H9 (cell line): ENCODE data around the gene HECW1. TPM values are rescaled to one million over a fixed set of nuclear protein-coding genes. Genes with fewer than 3 reads are reported as not detected.

Experiments used
- DNase-seq: peaks from one replicate; pipeline ENCODE4 v3.0.0-alpha.2; 2017
- H2AFZ ChIP-seq: one replicate; pipeline ENCODE4 v1.6.1; 2013; ENCODE audit warnings: mild to moderate bottlenecking, low read length, control low read depth, moderate library complexity
- H2AK5ac ChIP-seq: 2 replicates; pipeline ENCODE4 v1.6.1; 2013; ENCODE audit warnings: low read length, control low read depth, mixed read lengths; ENCODE audit not compliant: insufficient read length
- H2BK120ac ChIP-seq: one replicate; pipeline ENCODE4 v1.6.1; 2013; ENCODE audit warnings: low read depth, mild to moderate bottlenecking, low read length, control low read depth, inconsistent platforms; ENCODE audit not compliant: poor library complexity, severe bottlenecking
- H2BK12ac ChIP-seq: 2 replicates; pipeline ENCODE4 v1.6.1; 2013; ENCODE audit warnings: low read length, control low read depth, mixed read lengths, low read depth; ENCODE audit not compliant: insufficient read length
- H2BK15ac ChIP-seq: 2 replicates; pipeline ENCODE4 v1.6.1; 2013; ENCODE audit warnings: low read depth, low read length, control low read depth
- H2BK20ac ChIP-seq: one replicate; pipeline ENCODE4 v1.6.1; 2013; ENCODE audit warnings: low read depth, mild to moderate bottlenecking, low read length, control low read depth, inconsistent platforms; ENCODE audit not compliant: poor library complexity, severe bottlenecking
- H2BK5ac ChIP-seq: 2 replicates; pipeline ENCODE4 v1.6.1; 2013; ENCODE audit warnings: low read length, control low read depth, mixed read lengths; ENCODE audit not compliant: insufficient read length
- H3K14ac ChIP-seq: 2 replicates; pipeline ENCODE4 v1.6.1; 2013; ENCODE audit warnings: low read length, control low read depth; ENCODE audit not compliant: insufficient read depth
- H3K18ac ChIP-seq: 2 replicates; pipeline ENCODE4 v1.6.1; 2013; ENCODE audit warnings: low read depth, mild to moderate bottlenecking, mixed read lengths, low read length, control low read depth; ENCODE audit not compliant: insufficient read length
- H3K23ac ChIP-seq: 2 replicates; pipeline ENCODE4 v1.6.1; 2013; ENCODE audit warnings: low read length, control low read depth, mixed read lengths, low read depth; ENCODE audit not compliant: insufficient read length
- H3K23me2 ChIP-seq: 2 replicates; pipeline ENCODE4 v1.6.1; 2013; ENCODE audit warnings: low read depth, mild to moderate bottlenecking, mixed read lengths, low read length, control low read depth; ENCODE audit not compliant: insufficient read length, poor library complexity, severe bottlenecking
- H3K27ac ChIP-seq: 2 replicates; pipeline ENCODE4 v1.5.1; 2013; ENCODE audit warnings: low read length, control low read depth, mixed read lengths, low read depth; ENCODE audit not compliant: insufficient read length
- H3K27me3 ChIP-seq: 2 replicates; pipeline ENCODE4 v1.6.1; 2013; ENCODE audit warnings: low read length, control low read depth, inconsistent platforms; ENCODE audit not compliant: insufficient read depth
- H3K4ac ChIP-seq: 2 replicates; pipeline ENCODE4 v1.6.1; 2013; ENCODE audit warnings: low read depth, mild to moderate bottlenecking, control low read depth, inconsistent platforms, low read length, moderate library complexity
- H3K4me1 ChIP-seq: 2 replicates; pipeline ENCODE4 v1.6.1; 2013; ENCODE audit warnings: low read length, control low read depth, inconsistent platforms; ENCODE audit not compliant: insufficient read depth
- H3K4me2 ChIP-seq: 2 replicates; pipeline ENCODE4 v1.6.1; 2013; ENCODE audit warnings: low read length, control low read depth, mixed read lengths; ENCODE audit not compliant: insufficient read length, insufficient read depth
- H3K56ac ChIP-seq: 2 replicates; pipeline ENCODE4 v1.6.1; 2013; ENCODE audit warnings: low read depth, mild to moderate bottlenecking, mixed read lengths, low read length, control low read depth; ENCODE audit not compliant: insufficient read length
- H3K79me1 ChIP-seq: 2 replicates; pipeline ENCODE4 v1.6.1; 2013; ENCODE audit warnings: low read depth, mild to moderate bottlenecking, moderate library complexity, low read length, control low read depth, inconsistent platforms; ENCODE audit not compliant: insufficient read depth, poor library complexity, severe bottlenecking
- H3K79me2 ChIP-seq: 2 replicates; pipeline ENCODE4 v1.6.1; 2013; ENCODE audit warnings: low read length, control low read depth, inconsistent platforms; ENCODE audit not compliant: insufficient read depth
- H3K9ac ChIP-seq: 2 replicates; pipeline ENCODE4 v1.6.1; 2013; ENCODE audit warnings: low read length, control low read depth, mixed read lengths; ENCODE audit not compliant: insufficient read length; ENCODE audit errors: extremely low read depth
- H3K9me3 ChIP-seq: one replicate; pipeline ENCODE4 v1.6.1; 2013; ENCODE audit warnings: low read depth, low read length, inconsistent platforms; ENCODE audit not compliant: control insufficient read depth
- H3T11ph ChIP-seq: one replicate; pipeline ENCODE4 v1.6.1; 2013; ENCODE audit warnings: mild to moderate bottlenecking, low read length, control low read depth, inconsistent platforms
- H4K20me1 ChIP-seq: one replicate; pipeline ENCODE4 v1.6.1; 2013; ENCODE audit not compliant: control insufficient read depth, insufficient read length, insufficient read depth
- H4K5ac ChIP-seq: 2 replicates; pipeline ENCODE4 v1.6.1; 2013; ENCODE audit warnings: low read depth, mild to moderate bottlenecking, mixed read lengths, low read length, control low read depth; ENCODE audit not compliant: insufficient read length
- H4K8ac ChIP-seq: replicated peaks from 2 replicates; pipeline ENCODE4 v1.6.1; 2013; ENCODE audit warnings: low read length, control low read depth, mixed read lengths, low read depth; ENCODE audit not compliant: insufficient read length
- H4K91ac ChIP-seq: 2 replicates; pipeline ENCODE4 v1.6.1; 2013; ENCODE audit warnings: low read depth, mild to moderate bottlenecking, moderate library complexity, mixed read lengths, low read length, control low read depth; ENCODE audit not compliant: insufficient read length
- H3K27ac Mint-ChIP-seq, 3 experiments: 2 replicates in 2 of 3; 3 replicates in 1 of 3; pipeline ENCODE4 v1.8.0; 2020 to 2021; ENCODE audit warnings: mixed read lengths in 3 of 3, mild to moderate bottlenecking in 1 of 3, moderate library complexity in 1 of 3
- H3K27me3 Mint-ChIP-seq: 2 replicates; pipeline ENCODE4 v1.8.0; 2021; ENCODE audit warnings: low read depth, mild to moderate bottlenecking, moderate library complexity, mixed read lengths
- H3K36me3 Mint-ChIP-seq, 3 experiments: 2 replicates in 2 of 3; 3 replicates in 1 of 3; pipeline ENCODE4 v1.8.0; 2020 to 2021; ENCODE audit warnings: low read depth in 3 of 3, mixed read lengths in 3 of 3; ENCODE audit not compliant: insufficient read depth in 1 of 3
- H3K4me1 Mint-ChIP-seq, 2 experiments: 2 replicates each; pipeline ENCODE4 v1.8.0; 2020; ENCODE audit warnings: mixed read lengths in 2 of 2
- H3K4me3 Mint-ChIP-seq, 2 experiments: 2 replicates in 1 of 2; 3 replicates in 1 of 2; pipeline ENCODE4 v1.8.0; 2020 to 2021; ENCODE audit warnings: mild to moderate bottlenecking in 2 of 2, mixed read lengths in 2 of 2, moderate library complexity in 1 of 2
- H3K9me3 Mint-ChIP-seq, 2 experiments: 2 replicates in 1 of 2; 3 replicates in 1 of 2; pipeline ENCODE4 v1.8.0; 2020; ENCODE audit warnings: mild to moderate bottlenecking in 2 of 2, mixed read lengths in 2 of 2, moderate library complexity in 1 of 2
- CTCF ChIP-seq: fragments of 200-600 bp; sonication (generic); conservative IDR thresholded peaks from 3 replicates; pipeline ENCODE4 v1.8.0; 2021; ENCODE audit warnings: antibody characterized with exemption, mild to moderate bottlenecking
- WGBS: extraction: QIAGEN DNeasy Blood & Tissue Kit; methylation state at CpG from one replicate; pipeline ENCODE4 v1.1.7; 2013; ENCODE audit warnings: missing lambda C conversion rate, low lambda C conversion rate, mixed read lengths; ENCODE audit not compliant: insufficient read length; ENCODE audit errors: extremely low coverage; 5-methylcytosine and 5-hydroxymethylcytosine counted together
- total RNA-seq: library from RNA; stranded (reverse); gene quantifications from 2 replicates; pipeline ENCODE4 v1.2.1, GENCODE V29; 2021

The HECW1 gene
- total RNA-seq, 1 experiment from 2014 or later: 5.0 TPM

GRCh38 chr7:43112941-43113621 lies 634 bp downstream of the HECW1 start:
- no peak overlapping the region for H3K27ac ChIP-seq

More at GRCh38 chr7:43112941-43113621, 634 bp downstream of the HECW1 start:
- no peak overlapping the region for H3K23ac ChIP-seq
- DNase-seq: peak; percentile 82
- peaks cover 10% of the 10 kb centered on the region; the same call in 1 of the 2 replicates for H3K4me1 ChIP-seq
- no CpG with 5 or more reads among the region's 64 CpGs for WGBS
- no peak overlapping the region for H3K56ac ChIP-seq
- H3K36me3 Mint-ChIP-seq: no peaks in the 10 kb centered on the region
- H3K4ac ChIP-seq: no peak overlapping the region
- no peak overlapping the region for H3T11ph ChIP-seq
- H3K4me2 ChIP-seq: peak overlapping the region; percentile 54
- no peak overlapping the region for H2BK120ac ChIP-seq
- H3K4me3 Mint-ChIP-seq: peak overlapping the region; percentile 77 to 84
- no peaks in the 10 kb centered on the region for H3K27me3 ChIP-seq
- no peak overlapping the region for H2BK12ac ChIP-seq
- no peaks in the 10 kb centered on the region for H4K20me1 ChIP-seq
- H2AK5ac ChIP-seq: no peak overlapping the region
- TF ChIP-seq CTCF: no peak; the same call in 1 of the 3 replicates
- H3K79me2 ChIP-seq: peaks cover 7% of the 10 kb centered on the region; the same call in 1 of the 2 replicates
- no peak overlapping the region for H2BK20ac ChIP-seq
- H4K5ac ChIP-seq: no peak overlapping the region
- peak overlapping the region; percentile 76 for H3K18ac ChIP-seq
- H3K4me1 Mint-ChIP-seq: peaks cover 57 to 68% of the 10 kb centered on the region in 2 experiments
- H2AFZ ChIP-seq: no peak overlapping the region
- H3K27me3 Mint-ChIP-seq: peaks cover 24% of the 10 kb centered on the region
- H3K27ac Mint-ChIP-seq: no peak overlapping the region
- H3K9ac ChIP-seq: peak overlapping the region; percentile 0
- peaks cover 15% of the 10 kb centered on the region for H3K23me2 ChIP-seq
- H3K79me1 ChIP-seq: no peaks in the 10 kb centered on the region
- no peak overlapping the region for H4K8ac ChIP-seq
- H3K9me3 ChIP-seq: no peaks in the 10 kb centered on the region
- peak overlapping the region; percentile 30 for H3K14ac ChIP-seq
- H4K91ac ChIP-seq: no peak overlapping the region
- H3K9me3 Mint-ChIP-seq: no peaks in the 10 kb centered on the region
- H2BK5ac ChIP-seq: no peak overlapping the region
- H2BK15ac ChIP-seq: no peak overlapping the region
